ENCODE measurements around the gene OR6S1.

Gene OR6S1, protein sequence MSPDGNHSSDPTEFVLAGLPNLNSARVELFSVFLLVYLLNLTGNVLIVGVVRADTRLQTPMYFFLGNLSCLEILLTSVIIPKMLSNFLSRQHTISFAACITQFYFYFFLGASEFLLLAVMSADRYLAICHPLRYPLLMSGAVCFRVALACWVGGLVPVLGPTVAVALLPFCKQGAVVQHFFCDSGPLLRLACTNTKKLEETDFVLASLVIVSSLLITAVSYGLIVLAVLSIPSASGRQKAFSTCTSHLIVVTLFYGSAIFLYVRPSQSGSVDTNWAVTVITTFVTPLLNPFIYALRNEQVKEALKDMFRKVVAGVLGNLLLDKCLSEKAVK

GRCh38 chr14:20641591-20641990 lies at the start of gene OR6S1:
Gene OR6S1 (minus strand): TSS chr14:20641691. CDS start chr14:20641691, 0 bp downstream.
- DNase-seq (ENCODE audit: low read depth) = no peak

DNA sequence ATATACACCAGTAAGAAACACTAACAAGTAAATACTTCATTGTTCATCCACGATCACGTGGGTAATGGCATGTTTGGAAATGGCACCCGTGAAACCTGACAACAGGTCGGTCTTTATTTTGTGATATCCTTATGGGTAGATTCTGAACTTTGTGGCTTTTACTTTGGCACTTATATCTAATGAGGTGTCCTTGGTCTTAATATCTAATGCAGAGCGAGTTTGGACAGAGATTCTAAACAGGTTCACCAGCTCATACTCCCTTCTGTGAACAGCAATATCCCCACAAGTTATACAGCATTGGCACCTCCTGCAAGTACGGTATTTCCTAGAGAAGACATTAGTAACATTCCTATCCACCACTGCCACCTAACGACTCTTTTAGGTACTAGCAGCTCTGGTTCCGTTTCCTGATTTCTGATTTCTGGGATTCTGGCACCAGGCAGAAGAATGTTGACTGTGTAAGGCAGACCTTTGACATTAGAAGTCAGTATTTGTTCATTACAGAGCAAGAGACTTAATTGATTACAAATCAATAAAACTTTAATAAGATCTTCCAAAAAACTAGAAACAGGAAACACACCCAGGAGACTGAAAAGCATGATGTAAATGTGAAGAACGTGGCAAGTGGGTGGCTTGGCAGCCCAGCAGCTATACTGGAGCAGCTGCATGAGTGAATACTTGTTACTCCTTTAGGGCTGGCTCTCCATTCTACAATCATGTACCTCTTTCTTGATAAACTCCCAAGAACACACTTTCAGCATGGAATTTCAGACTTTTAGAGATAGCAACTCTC lies 49.6 kb upstream of the OR6S1 start:
- DNase-seq (ENCODE audit: low read depth) = peak; percentile 72

- no peak for DNase-seq (ENCODE audit: low read depth)
Observed at GRCh38 chr14:20688167-20688839, 46.8 kb upstream of the OR6S1 start, which contains the start of gene ANG. Gene ANG (plus strand): TSS chr14:20688764. CDS start chr14:20693565, 4,801 bp downstream.

DNA sequence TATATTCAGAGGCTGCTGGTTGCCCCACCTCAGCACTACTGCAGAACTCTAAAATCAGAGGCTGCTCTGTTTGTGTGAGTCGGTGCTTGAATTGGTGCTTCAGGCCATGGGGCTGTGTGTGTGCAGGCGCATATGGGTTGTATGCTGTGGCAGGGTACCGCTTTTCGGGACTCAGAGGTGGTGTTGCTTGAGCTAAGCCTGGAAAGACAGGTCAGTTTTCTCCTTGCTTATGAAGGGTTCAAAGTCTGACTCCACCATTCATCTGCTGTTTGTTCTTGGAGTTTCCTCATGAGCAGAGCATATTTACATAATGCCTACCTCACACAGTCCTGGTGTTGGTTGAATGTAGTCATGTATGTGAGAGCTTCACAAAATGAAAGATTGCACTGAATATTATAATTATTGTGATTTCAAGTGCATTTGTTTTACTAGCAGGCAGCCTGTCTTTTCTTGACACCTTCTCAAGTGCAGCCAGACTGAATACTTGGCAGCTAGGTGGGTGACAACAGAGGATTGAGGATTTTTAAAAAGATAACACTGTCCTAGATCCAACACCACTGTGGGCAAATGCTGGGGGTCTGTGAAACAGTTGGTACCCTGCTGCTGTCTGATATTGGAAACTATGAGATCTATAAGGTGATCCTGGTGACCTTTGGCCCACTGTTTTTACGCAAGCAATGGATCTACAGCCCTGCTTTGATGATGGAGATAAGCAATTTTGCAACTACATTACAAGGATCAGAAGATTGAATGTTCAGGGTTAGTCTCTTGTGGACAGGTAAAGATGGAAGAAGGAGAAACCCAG lies 46.1 kb upstream of the OR6S1 start:
- no peak for DNase-seq (ENCODE audit: low read depth)

DNA sequence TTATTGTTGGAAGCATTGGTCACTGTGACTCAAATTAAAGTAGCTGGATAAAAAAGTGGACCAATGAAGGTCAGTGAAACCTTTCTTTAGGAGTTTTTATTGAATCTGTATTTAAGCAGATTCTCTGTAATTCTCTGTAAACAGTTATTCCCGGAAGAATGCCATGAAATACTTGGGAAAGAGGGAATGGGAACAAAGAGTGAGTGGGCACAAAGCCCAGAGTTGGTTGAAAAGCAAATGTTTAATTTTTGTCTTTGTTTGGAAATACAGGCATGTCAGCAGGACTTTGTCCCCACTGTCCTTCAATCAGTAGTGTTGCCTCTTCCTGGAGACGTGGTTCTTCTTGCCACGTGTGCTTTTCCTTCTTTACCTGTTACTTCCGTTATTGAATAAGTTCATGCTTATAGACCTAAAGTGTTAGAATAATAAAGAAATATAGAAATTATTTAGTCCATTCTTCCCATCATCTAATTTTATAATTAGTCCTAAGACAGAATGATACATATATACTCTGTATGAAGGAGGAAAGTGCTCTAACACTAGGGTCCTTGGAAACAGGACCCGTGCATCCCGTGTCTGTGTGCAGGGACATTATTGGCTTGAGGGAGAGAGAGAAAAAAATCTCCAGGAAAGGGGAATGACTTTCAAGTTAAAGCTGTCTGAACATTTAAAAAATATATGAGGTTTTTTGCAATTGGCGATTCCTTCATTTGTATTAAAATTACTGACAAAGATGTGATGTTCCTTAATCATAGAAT lies 45.1 kb upstream of the OR6S1 start:
- DNase-seq (ENCODE audit: low read depth) = no peak

DNA sequence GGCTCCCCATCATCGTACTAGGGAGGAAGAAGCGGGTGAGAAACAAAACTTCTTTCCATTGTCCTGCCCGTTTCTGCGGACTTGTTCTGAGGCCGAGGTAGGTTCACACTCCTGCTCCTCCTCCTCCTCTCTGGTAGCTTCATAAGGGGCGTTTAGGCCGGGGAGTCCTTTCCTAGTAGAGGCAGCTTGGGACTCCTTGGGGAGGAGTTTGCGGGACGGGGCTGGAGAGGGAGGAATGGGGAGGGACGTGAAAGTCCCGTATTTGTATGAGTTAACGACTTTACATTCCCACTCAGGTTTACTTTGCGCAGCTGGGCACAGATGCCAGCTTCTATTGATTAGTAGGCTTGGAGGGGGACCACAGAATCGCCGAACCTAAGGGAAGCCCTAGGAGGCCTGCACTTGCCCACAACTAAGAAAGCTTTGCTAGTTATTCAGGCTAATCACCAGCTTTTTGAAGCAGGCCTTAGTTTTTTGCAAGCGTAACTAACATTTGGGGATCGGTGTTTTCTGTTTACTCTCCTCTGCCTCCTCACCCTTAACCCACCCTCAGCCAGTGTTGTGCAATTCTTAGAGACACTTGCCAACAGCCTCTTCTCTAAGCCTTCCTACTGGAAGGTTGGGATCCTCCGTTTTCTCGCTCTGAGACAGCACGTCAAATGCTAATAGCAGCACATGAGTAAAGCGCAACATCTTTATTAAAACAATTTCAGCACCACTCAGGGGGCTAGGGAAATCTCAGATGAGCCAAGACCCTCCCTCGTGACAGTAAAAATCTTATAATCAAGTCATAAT lies 43.4 kb upstream of the OR6S1 start:
- DNase-seq (ENCODE audit: low read depth) = peak; percentile 49

GRCh38 chr14:20683891-20684661 lies 42.6 kb upstream of the OR6S1 start, which contains the start of gene RNASE4:
Gene RNASE4 (plus strand): TSS chr14:20684560. CDS start chr14:20699372, 14,812 bp downstream.
- DNase-seq (ENCODE audit: low read depth) = peak; percentile 91

- peak; percentile 91 for DNase-seq (ENCODE audit: low read depth)
Observed at GRCh38 chr14:20683125-20683890, 41.8 kb upstream of the OR6S1 start.

DNA sequence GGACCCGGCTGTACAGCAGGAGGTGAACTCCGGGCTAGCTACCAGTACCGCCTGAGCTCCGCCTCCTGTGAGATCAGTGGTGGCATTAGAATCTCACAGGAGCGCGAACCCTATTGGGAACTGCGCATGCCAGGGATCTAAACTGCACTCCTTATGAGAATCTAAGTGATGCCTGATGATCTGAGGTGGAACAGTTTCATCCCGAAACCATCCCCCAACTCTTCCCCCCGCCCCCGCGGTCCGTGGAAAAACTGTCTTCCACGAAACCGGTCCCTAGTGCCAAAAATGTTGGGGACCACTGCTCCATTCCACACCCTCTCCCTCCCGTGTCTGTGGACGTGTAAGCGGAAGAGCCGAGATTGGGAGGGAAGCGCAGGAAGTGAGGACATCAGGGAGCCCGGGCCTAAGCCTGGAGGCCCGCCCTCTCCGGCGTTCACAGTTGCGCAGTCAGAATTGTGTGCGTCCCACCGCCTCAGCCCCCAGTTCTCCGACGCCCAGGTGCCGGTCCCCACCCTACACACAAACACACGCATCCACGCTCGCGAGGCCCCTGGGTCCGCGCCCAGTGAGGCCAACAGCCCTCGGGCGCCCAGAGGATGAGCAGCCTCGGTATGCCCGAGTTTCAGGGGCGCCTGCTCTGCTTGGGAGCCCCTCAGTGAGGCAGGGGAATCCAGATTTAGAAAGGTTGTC lies 41.1 kb upstream of the OR6S1 start:
- peak; percentile 90 for DNase-seq (ENCODE audit: low read depth)

- DNase-seq (ENCODE audit: low read depth) = no peak
Observed at GRCh38 chr14:20682127-20682434, 40.6 kb upstream of the OR6S1 start.

DNA sequence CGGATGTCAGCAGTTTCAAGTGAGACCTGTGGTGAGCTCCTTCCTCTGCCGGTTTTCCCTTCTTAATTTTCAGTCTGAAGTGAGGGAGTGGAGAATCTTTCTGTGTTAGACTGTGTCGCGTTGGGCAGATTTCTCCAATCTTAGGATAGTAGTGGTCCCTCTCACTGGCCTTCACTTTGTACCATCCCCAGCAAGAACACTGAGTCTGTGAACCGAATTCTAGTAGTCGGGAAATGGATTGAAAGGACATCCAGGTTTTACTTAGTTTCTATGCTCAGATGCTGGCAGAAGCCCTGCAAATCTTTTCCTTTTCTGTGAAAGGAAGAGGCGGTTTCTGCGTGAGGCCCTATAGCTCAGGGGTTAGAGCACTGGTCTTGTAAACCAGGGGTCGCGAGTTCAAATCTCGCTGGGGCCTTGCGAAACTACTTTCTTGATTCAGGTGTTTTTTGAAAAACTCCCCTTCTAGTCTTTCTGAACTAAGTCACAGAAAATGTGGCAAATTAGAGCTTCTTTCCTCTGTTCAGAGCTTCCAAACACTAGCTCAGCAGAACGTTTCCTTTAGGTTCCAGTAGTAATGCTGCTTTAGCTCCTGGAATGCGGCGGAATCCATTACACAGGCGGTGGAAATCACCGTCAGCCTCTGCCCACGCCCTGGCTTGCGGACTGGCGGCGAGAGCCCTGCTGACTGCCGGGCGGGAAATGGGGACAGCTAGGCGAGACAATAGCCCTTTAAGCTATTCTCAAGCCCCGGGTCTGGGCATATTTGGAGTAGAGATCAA lies 40.0 kb upstream of the OR6S1 start:
- peak; percentile 82 for DNase-seq (ENCODE audit: low read depth)

DNA sequence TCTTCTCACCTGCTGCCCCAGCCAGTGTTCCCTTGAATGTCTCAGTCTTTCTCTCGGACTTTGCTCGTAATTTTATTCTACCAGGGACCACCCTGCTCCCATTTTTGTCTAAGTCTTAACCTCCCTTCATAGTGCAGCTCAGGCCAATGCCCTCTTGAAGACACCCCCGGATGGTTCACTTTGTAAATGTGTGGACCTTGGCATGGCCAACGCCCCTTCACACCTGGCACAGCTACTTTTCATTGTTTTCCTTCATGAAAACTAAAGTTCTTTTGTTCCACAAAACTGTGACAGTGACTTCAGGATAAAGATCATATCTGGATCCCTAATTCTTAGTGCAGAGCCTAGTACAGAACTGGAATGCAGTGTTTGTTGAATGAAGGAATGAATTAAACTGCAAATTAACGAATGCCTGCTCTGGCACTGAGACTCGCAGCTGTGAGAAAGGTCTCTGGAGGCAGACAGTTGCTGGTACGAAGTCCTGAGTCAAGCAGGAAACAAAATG lies 39.4 kb upstream of the OR6S1 start:
- no peak for DNase-seq (ENCODE audit: low read depth)

DNA sequence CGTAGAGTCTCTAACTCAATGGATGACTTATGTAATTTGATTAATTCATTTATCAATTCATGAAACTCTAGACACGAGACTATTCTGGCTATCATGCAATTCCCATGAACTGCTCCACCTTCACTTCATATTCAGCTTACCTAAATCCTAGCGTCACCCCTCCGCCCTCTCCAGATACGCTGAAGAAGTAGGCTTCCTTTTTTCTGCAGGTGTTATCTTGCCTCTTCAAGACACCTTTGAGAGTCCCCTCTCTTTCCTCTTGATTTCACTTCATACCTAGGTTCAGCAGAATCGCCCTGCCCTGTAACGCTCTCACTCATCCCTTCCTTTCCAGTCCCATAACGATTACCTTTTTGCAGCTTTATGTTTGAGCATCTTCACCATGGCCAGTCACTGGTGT lies 38.9 kb upstream of the OR6S1 start:
- no peak for DNase-seq (ENCODE audit: low read depth)

DNA sequence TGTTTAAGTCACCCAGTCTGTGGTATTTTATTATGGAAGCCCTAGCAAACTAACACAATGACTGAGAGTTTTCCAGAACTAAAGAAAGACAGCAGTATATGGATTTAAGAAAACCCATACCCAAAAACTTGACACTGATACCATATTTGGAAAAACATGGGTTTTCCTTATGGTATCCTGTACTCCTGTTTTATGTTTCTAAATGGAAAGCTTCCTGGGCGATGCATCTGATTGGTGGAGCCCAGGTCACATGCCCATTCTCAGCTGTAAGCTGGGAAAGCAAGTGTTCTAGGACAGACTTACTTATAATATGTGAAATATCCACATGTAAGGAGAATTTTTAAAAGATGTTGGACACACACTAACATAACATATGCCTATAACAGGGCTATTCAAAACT lies 38.4 kb upstream of the OR6S1 start:
- peak; percentile 56 for DNase-seq (ENCODE audit: low read depth)

GRCh38 chr14:20676072-20676471 lies 34.6 kb upstream of the OR6S1 start:
- DNase-seq (ENCODE audit: low read depth) = no peak

DNA sequence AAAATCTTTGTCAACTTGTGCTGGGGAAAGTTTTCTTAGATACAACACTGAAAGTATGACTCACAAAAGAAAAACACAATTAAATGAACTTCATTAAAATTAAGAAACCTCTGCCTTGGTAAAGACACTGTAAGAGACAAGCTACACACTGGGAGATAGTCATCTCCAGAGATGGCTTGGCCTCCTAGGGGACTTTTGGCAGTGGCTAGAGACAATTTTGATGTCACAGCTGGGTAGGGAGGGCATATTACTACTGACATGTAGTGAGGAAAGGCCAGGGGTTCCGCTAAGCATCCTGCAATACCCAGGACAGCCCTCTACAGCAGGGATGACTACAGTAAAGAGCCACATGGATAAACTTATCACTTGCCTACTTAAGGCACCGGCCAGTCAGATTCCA lies 34.2 kb upstream of the OR6S1 start:
- no peak for DNase-seq (ENCODE audit: low read depth)

GRCh38 chr14:20671597-20672283 lies 30.2 kb upstream of the OR6S1 start:
- peak; percentile 17 for DNase-seq (ENCODE audit: low read depth)
